HG03159 (cell line): Measurements from ENCODE around the gene CLEC2D.
"Not testable (repeated sequence)": the region's sequence is repeated elsewhere in the genome, so short reads cannot be mapped to it uniquely, and the experiment has no call there.

Source experiments
- ATAC-seq: cut with Tn5 transposase; IDR thresholded peaks from one replicate; pipeline ENCODE4 v1.9.1; 2021; ENCODE audit warnings: mild to moderate bottlenecking, moderate library complexity; ENCODE audit not compliant: unreplicated experiment

The CLEC2D gene

GRCh38 chr12:9651265-9651729 lies 18.2 kb upstream of the CLEC2D start:
- no peak for ATAC-seq

- ATAC-seq = no peak
Observed at GRCh38 chr12:9660046-9660445, 9.5 kb upstream of the CLEC2D start.

- no peak for ATAC-seq
Observed at GRCh38 chr12:9661720-9662119, 7.8 kb upstream of the CLEC2D start.

GRCh38 chr12:9662488-9662887 lies 7.0 kb upstream of the CLEC2D start:
- no peak for ATAC-seq

- ATAC-seq = peak; percentile 53
Observed at GRCh38 chr12:9667403-9668160, 1.9 kb upstream of the CLEC2D start.

- no peak for ATAC-seq
Observed at GRCh38 chr12:9668161-9669018, 1.1 kb upstream of the CLEC2D start.

GRCh38 chr12:9669019-9669326 lies 540 bp upstream of the CLEC2D start:
- ATAC-seq = no peak

- ATAC-seq = not testable (repeated sequence)
Observed at GRCh38 chr12:9672340-9672739, 2.8 kb downstream of the CLEC2D start.

GRCh38 chr12:9673404-9674225 lies 4.1 kb downstream of the CLEC2D start:
- ATAC-seq = peak; percentile 35

GRCh38 chr12:9674226-9674590 lies 4.7 kb downstream of the CLEC2D start:
- ATAC-seq = peak; percentile 21

GRCh38 chr12:9682508-9682907 lies 13.0 kb downstream of the CLEC2D start:
- ATAC-seq = not testable (repeated sequence)

GRCh38 chr12:9682949-9683348 lies 13.4 kb downstream of the CLEC2D start:
- not testable (repeated sequence) for ATAC-seq

- not testable (repeated sequence) for ATAC-seq
Observed at GRCh38 chr12:9685366-9685765, 15.9 kb downstream of the CLEC2D start.

GRCh38 chr12:9685915-9686314 lies 16.4 kb downstream of the CLEC2D start:
- ATAC-seq = no peak

- no peak for ATAC-seq
Observed at GRCh38 chr12:9687228-9687627, 17.7 kb downstream of the CLEC2D start.

- no peak for ATAC-seq
Observed at GRCh38 chr12:9692909-9693308, 23.4 kb downstream of the CLEC2D start.

GRCh38 chr12:9694241-9694640 lies 24.7 kb downstream of the CLEC2D start:
- ATAC-seq = no peak

- not testable (repeated sequence) for ATAC-seq
Observed at GRCh38 chr12:9695150-9695549, 25.6 kb downstream of the CLEC2D start.

- ATAC-seq = not testable (repeated sequence)
Observed at GRCh38 chr12:9695661-9696060, 26.1 kb downstream of the CLEC2D start.

- no peak for ATAC-seq
Observed at GRCh38 chr12:9697619-9698018, 28.1 kb downstream of the CLEC2D start.

GRCh38 chr12:9698681-9699080 lies 29.2 kb downstream of the CLEC2D start:
- no peak for ATAC-seq
